GM12878 (cell line): ENCODE measurements around the gene TMEM181. TPM values are rescaled to one million over a fixed set of nuclear protein-coding genes. Genes with fewer than 3 reads are reported as not detected.

ENCODE experiments used
- ATAC-seq: fragments of 200-7000 bp; cut with Tn5 transposase; 3 replicates; pipeline ENCODE4 v1.9.1; 2020; ENCODE audit warnings: mild to moderate bottlenecking, moderate library complexity
- BruUV-seq: library from RNA; stranded (reverse); fragments of 400-500 nt; replicated peaks from 2 replicates; lab custom pipeline; 2021; lab: Mats Ljungman, UMichigan
- CTCF ChIA-PET: fragments of 300-600 bp; sonication (Branson Sonifier 250); formaldehyde crosslinking; extraction: SDS; loops from one replicate; lab custom pipeline; 2021; ENCODE audit warnings: inconsistent platforms; lab: Yijun Ruan, JAX
- POLR2A ChIA-PET: fragments of 350-600 bp; formaldehyde crosslinking; extraction: SDS; loops from one replicate; lab custom pipeline; 2021; ENCODE audit warnings: inconsistent platforms; lab: Charles Lee
- RAD21 ChIA-PET: fragments of 300-600 bp; sonication (Branson Sonifier 250); formaldehyde crosslinking; loops from one replicate; lab custom pipeline; 2023; ENCODE audit warnings: antibody characterized with exemption; ENCODE audit not compliant: unreplicated experiment; lab: Charles Lee
- SMC1A ChIA-PET: fragments of 300-600 bp; sonication (Branson Sonifier 250); formaldehyde crosslinking; loops from one replicate; lab custom pipeline; 2023; ENCODE audit not compliant: unreplicated experiment, uncharacterized antibody; lab: Charles Lee
- DNase-seq: peaks from one replicate; pipeline ENCODE4 v3.0.0-alpha.2; 2011; ENCODE audit warnings: low read depth, low spot score
- FAIRE-seq: peaks from 3 replicates; lab custom pipeline; 2011; peaks lifted over from hg19 to GRCh38; lab: Jason Lieb, UNC
- H2AFZ ChIP-seq: 2 replicates; pipeline ENCODE4 v1.6.0; 2011; ENCODE audit warnings: low read depth, low read length, control low read depth; ENCODE audit not compliant: control insufficient read depth
- H3K27ac ChIP-seq: 2 replicates; pipeline ENCODE4 v1.5.1; 2011; ENCODE audit warnings: control low read depth; ENCODE audit not compliant: control insufficient read depth, insufficient read depth
- H3K27me3 ChIP-seq, 2 experiments: replicated peaks in 1 of 2; 2 replicates each; pipeline versions ENCODE4 v1.6.0 to v1.6.1; 2011; ENCODE audit warnings: low read length in 1 of 2; ENCODE audit not compliant: control insufficient read depth in 2 of 2, insufficient read depth in 2 of 2
- H3K36me3 ChIP-seq, 2 experiments: 2 replicates each; pipeline ENCODE4 v1.5.1; 2011; ENCODE audit warnings: low read length in 1 of 2; ENCODE audit not compliant: control insufficient read depth in 2 of 2, insufficient read depth in 2 of 2
- H3K4me1 ChIP-seq: 2 replicates; pipeline ENCODE4 v1.6.1; 2011; ENCODE audit warnings: mild to moderate bottlenecking, low read length, moderate library complexity, mixed read lengths; ENCODE audit not compliant: control insufficient read depth, insufficient read depth
- H3K4me2 ChIP-seq: 2 replicates; pipeline ENCODE4 v1.6.0; 2011; ENCODE audit warnings: control low read depth; ENCODE audit not compliant: control insufficient read depth, insufficient read depth
- H3K4me3 ChIP-seq: fragments of 200-600 bp; sonication (generic); 2 replicates; pipeline ENCODE4 v1.5.1; 2016
- H3K79me2 ChIP-seq: 2 replicates; pipeline ENCODE4 v1.6.0; 2011; ENCODE audit warnings: low read length; ENCODE audit not compliant: control insufficient read depth, insufficient read depth
- H3K9ac ChIP-seq: 2 replicates; pipeline ENCODE4 v1.8.0; 2011; ENCODE audit warnings: low read length, control low read depth, mixed read lengths; ENCODE audit not compliant: control insufficient read depth, insufficient read depth
- H3K9me3 ChIP-seq: replicated peaks from 3 replicates; pipeline ENCODE4 v1.5.1; 2011; ENCODE audit warnings: mild to moderate bottlenecking, low read length; ENCODE audit not compliant: control insufficient read depth, insufficient read depth
- H4K20me1 ChIP-seq: 2 replicates; pipeline ENCODE4 v1.6.0; 2011; ENCODE audit not compliant: control insufficient read depth, insufficient read depth
- FOS ChIP-seq: IDR thresholded peaks from 3 replicates; pipeline ENCODE4 v1.6.1; 2011; ENCODE audit warnings: borderline replicate concordance; ENCODE audit not compliant: insufficient read length; ENCODE audit errors: extremely low read depth
- HDAC2 ChIP-seq: fragments of 200-600 bp; sonication (generic); IDR thresholded peaks from 2 replicates; pipeline ENCODE4 v1.6.1; 2017
- MEF2A ChIP-seq: IDR thresholded peaks from 2 replicates; pipeline ENCODE4 v1.6.1; 2011; ENCODE audit warnings: low read depth, mild to moderate bottlenecking, low read length, moderate library complexity; ENCODE audit not compliant: insufficient read depth
- NR2C2 ChIP-seq: IDR thresholded peaks from 2 replicates; pipeline ENCODE4 v1.6.1; 2011; ENCODE audit warnings: borderline replicate concordance, low read depth; ENCODE audit not compliant: control insufficient read depth, insufficient read length
- POLR2AphosphoS2 ChIP-seq: IDR thresholded peaks from 2 replicates; pipeline ENCODE4 v1.6.1; 2011; ENCODE audit warnings: low read depth, mild to moderate bottlenecking, low read length, improper control_type of control experiment, moderate library complexity
- RB1 ChIP-seq: fragments of 450-650 bp; formaldehyde crosslinking; IDR thresholded peaks from 2 replicates; pipeline ENCODE4 v1.6.1; 2017; ENCODE audit warnings: mild to moderate bottlenecking, borderline replicate concordance
- RBBP5 ChIP-seq: fragments of 200-600 bp; sonication (generic); conservative IDR thresholded peaks from 2 replicates; pipeline ENCODE4 v1.6.1; 2016
- SMAD1 ChIP-seq: fragments of 450-650 bp; IDR thresholded peaks from 2 replicates; pipeline ENCODE4 v1.6.1; 2018; ENCODE audit warnings: mild to moderate bottlenecking, low read depth; ENCODE audit not compliant: partially characterized antibody
- SMC3 ChIP-seq: IDR thresholded peaks from 2 replicates; pipeline ENCODE4 v1.6.1; 2011; ENCODE audit warnings: low read length, improper control_type of control experiment, borderline replicate concordance
- TARDBP ChIP-seq: IDR thresholded peaks from 2 replicates; pipeline ENCODE4 v1.6.1; 2016; ENCODE audit warnings: borderline replicate concordance
- WGBS: methylation state at CpG from one replicate; pipeline ENCODE4 v1.1.6; 2016; ENCODE audit warnings: low lambda C conversion rate; ENCODE audit not compliant: insufficient replicate concordance, insufficient coverage; ENCODE audit errors: missing lambda C conversion rate; 5-methylcytosine and 5-hydroxymethylcytosine counted together
- in situ Hi-C: fragments of 300-500 bp; cut with MboI; formaldehyde crosslinking; loops from 9 replicates; pipeline ENCODE4 v1.14.3; 2018; ENCODE audit warnings: mixed read lengths
- intact Hi-C: fragments of 100-400 bp; cut with micrococcal nuclease; formaldehyde crosslinking; loops from one replicate; pipeline ENCODE4 v1.14.2; 2022; ENCODE audit not compliant: unreplicated experiment
- polyA plus RNA-seq, 11 experiments: library from polyadenylated mRNA; depleted of rRNA in 4 of 11; unstranded in 6 of 11; stranded (reverse) in 5 of 11; fragments of >200 nt; fragmentation: Nextera tagmentation in 4 of 11; fragmentation: Illumina TruSeq in 1 of 11; extraction: Ambion mirVana in 4 of 11; extraction: Trizol in 1 of 11; gene quantifications; 1 replicate in 1 of 11; 2 replicates in 10 of 11; pipeline versions ENCODE4 v1.2.1 to v1.2.3, GENCODE V29; 2011 to 2016; ENCODE audit warnings: inconsistent platforms in 2 of 11, missing spikeins in 2 of 11, low read depth in 1 of 11
- total RNA-seq, 4 experiments: library from RNA; depleted of rRNA in 3 of 4; stranded (reverse); fragments of >200 nt in 3 of 4; fragmentation: Illumina TruSeq in 1 of 4; extraction: Trizol in 1 of 4; gene quantifications; 2 replicates each; pipeline versions ENCODE4 v1.2.1 to v1.2.3, GENCODE V29; 2013 to 2021
- TF ChIP-seq, protein P1 (sequence below): fragments of 450-650 bp; IDR thresholded peaks from 2 replicates; pipeline ENCODE4 v1.6.1; 2016; ENCODE audit warnings: mild to moderate bottlenecking, moderate library complexity, borderline replicate concordance
- TF ChIP-seq, protein P2 (sequence below): fragments of 450-650 bp; IDR thresholded peaks from 2 replicates; pipeline ENCODE4 v1.6.1; 2016; ENCODE audit warnings: mild to moderate bottlenecking
- TF ChIP-seq, protein P3 (sequence below): IDR thresholded peaks from 2 replicates; pipeline ENCODE4 v1.6.1; 2012; ENCODE audit warnings: improper control_type of control experiment, low read depth, low read length; ENCODE audit not compliant: insufficient replicate concordance

The TMEM181 gene
- total and polyA plus RNA-seq, 10 of the 15 experiments (the other 5 are each of a cell fraction or from before 2014, with no cell fraction given) = 1.5 to 7.9 (median 5.2) TPM

DNA sequence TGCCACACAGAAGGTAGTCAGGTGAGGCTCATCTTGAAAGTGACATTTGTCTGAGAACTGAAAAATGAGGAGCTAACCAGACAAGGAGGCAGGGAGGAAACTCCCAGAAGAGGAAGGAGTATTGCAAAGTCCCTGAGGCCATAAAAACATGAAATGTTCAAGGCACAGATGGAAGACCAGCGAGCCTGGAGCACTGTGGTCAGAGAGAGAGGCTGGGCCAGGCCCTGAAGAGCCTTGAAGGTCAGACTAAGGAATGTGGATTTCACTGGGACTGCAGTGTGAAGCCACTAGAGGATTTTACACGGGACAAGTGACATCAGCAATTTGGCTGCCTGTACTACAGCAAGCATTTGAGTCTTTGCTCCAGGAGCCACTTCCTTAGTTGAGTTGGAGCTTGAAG is 21.1 kb upstream of the TMEM181 start (continued):
- TF ChIP-seq, protein P1, sequence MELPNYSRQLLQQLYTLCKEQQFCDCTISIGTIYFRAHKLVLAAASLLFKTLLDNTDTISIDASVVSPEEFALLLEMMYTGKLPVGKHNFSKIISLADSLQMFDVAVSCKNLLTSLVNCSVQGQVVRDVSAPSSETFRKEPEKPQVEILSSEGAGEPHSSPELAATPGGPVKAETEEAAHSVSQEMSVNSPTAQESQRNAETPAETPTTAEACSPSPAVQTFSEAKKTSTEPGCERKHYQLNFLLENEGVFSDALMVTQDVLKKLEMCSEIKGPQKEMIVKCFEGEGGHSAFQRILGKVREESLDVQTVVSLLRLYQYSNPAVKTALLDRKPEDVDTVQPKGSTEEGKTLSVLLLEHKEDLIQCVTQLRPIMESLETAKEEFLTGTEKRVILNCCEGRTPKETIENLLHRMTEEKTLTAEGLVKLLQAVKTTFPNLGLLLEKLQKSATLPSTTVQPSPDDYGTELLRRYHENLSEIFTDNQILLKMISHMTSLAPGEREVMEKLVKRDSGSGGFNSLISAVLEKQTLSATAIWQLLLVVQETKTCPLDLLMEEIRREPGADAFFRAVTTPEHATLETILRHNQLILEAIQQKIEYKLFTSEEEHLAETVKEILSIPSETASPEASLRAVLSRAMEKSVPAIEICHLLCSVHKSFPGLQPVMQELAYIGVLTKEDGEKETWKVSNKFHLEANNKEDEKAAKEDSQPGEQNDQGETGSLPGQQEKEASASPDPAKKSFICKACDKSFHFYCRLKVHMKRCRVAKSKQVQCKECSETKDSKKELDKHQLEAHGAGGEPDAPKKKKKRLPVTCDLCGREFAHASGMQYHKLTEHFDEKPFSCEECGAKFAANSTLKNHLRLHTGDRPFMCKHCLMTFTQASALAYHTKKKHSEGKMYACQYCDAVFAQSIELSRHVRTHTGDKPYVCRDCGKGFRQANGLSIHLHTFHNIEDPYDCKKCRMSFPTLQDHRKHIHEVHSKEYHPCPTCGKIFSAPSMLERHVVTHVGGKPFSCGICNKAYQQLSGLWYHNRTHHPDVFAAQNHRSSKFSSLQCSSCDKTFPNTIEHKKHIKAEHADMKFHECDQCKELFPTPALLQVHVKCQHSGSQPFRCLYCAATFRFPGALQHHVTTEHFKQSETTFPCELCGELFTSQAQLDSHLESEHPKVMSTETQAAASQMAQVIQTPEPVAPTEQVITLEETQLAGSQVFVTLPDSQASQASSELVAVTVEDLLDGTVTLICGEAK = no peak
- TF ChIP-seq RBBP5 (no peak), FOS (no peak), MEF2A (no peak), SMAD1 (no peak), NR2C2 (no peak), SMC3 (no peak), POLR2AphosphoS2 (no peak), HDAC2 (no peak)
- TF ChIP-seq, all 136 proteins: peak for 0

DNA sequence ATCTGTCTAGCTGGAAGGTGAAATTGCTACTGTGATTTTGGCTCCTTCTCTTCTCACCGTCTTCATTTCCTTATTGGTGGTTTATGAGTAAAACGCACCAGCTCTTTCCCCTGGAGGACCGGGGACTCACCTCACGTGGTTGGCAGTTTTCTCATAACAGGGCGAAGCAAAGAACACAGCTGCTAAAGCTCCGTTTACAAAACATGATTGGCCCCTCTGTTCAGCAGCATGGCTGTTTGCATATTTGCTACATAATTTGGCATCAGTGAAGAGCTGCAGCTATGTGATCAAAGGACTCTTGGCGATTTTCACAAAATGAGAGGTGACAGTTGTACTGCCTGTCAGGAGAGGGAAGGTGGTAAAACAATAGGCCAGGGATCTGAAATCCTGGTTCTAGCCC is 20.5 kb upstream of the TMEM181 start:
- DNase-seq (no peak), FAIRE-seq (no peak), ATAC-seq (no peak)
- ChIA-PET RAD21 (interaction anchor here (0.7 kb wide), 1 partner anchor 325 kb away, joined by 3 read pairs; no protein-coding TSS in a partner anchor), CTCF (interaction anchor here (0.8 kb wide), 1 partner anchor 21 kb away, joined by 4 read pairs; no protein-coding TSS in a partner anchor), POLR2A (interaction anchor here (0.9 kb wide), 1 partner anchor 17 kb away, joined by 5 read pairs; no protein-coding TSS in a partner anchor), SMC1A (interaction anchor here (0.9 to 1.2 kb wide), 3 partner anchors 16 to 419 kb away, joined by 3 read pairs; no protein-coding TSS in a partner anchor)
- BruUV-seq = no TSS peak
- Histone ChIP-seq H3K79me2 (no peaks in the 10 kb centered on the region), H4K20me1 (no peaks in the 10 kb centered on the region; the same call in 1 of the 2 replicates), H3K4me1 (no peaks in the 10 kb centered on the region), H3K4me2 (no peak overlapping the region), H3K9me3 (no peaks in the 10 kb centered on the region; the same call in 2 of the 3 replicates), H3K36me3 (no peaks in the 10 kb centered on the region), H2AFZ (no peak overlapping the region), H3K27ac (no peak overlapping the region), H3K9ac (no peak overlapping the region), H3K4me3 (no peak overlapping the region), H3K27me3 (peaks cover 0 to 6% of the 10 kb centered on the region in 2 experiments; a peak in 2 of 4 replicates)
- in situ Hi-C loops = no loop called here
- intact Hi-C loops = no loop called here
- 25% methylated on average over 7 of the region's 7 CpGs for WGBS
- TF ChIP-seq RB1 = no peak
- TF ChIP-seq, protein P2, sequence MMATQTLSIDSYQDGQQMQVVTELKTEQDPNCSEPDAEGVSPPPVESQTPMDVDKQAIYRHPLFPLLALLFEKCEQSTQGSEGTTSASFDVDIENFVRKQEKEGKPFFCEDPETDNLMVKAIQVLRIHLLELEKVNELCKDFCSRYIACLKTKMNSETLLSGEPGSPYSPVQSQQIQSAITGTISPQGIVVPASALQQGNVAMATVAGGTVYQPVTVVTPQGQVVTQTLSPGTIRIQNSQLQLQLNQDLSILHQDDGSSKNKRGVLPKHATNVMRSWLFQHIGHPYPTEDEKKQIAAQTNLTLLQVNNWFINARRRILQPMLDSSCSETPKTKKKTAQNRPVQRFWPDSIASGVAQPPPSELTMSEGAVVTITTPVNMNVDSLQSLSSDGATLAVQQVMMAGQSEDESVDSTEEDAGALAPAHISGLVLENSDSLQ = no peak
- TF ChIP-seq TARDBP = no peak
- TF ChIP-seq, protein P3, sequence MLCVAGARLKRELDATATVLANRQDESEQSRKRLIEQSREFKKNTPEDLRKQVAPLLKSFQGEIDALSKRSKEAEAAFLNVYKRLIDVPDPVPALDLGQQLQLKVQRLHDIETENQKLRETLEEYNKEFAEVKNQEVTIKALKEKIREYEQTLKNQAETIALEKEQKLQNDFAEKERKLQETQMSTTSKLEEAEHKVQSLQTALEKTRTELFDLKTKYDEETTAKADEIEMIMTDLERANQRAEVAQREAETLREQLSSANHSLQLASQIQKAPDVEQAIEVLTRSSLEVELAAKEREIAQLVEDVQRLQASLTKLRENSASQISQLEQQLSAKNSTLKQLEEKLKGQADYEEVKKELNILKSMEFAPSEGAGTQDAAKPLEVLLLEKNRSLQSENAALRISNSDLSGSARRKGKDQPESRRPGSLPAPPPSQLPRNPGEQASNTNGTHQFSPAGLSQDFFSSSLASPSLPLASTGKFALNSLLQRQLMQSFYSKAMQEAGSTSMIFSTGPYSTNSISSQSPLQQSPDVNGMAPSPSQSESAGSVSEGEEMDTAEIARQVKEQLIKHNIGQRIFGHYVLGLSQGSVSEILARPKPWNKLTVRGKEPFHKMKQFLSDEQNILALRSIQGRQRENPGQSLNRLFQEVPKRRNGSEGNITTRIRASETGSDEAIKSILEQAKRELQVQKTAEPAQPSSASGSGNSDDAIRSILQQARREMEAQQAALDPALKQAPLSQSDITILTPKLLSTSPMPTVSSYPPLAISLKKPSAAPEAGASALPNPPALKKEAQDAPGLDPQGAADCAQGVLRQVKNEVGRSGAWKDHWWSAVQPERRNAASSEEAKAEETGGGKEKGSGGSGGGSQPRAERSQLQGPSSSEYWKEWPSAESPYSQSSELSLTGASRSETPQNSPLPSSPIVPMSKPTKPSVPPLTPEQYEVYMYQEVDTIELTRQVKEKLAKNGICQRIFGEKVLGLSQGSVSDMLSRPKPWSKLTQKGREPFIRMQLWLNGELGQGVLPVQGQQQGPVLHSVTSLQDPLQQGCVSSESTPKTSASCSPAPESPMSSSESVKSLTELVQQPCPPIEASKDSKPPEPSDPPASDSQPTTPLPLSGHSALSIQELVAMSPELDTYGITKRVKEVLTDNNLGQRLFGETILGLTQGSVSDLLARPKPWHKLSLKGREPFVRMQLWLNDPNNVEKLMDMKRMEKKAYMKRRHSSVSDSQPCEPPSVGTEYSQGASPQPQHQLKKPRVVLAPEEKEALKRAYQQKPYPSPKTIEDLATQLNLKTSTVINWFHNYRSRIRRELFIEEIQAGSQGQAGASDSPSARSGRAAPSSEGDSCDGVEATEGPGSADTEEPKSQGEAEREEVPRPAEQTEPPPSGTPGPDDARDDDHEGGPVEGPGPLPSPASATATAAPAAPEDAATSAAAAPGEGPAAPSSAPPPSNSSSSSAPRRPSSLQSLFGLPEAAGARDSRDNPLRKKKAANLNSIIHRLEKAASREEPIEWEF = no peak
